GM19452 (cell line): Measurements from ENCODE around the gene MAPK8IP3.
A peak's percentile ranks its signal among the peaks of the same experiment; 100 is the strongest.

ENCODE experiments used
- ATAC-seq: cut with Tn5 transposase; IDR thresholded peaks from one replicate; pipeline ENCODE4 v1.9.1; 2021; ENCODE audit not compliant: unreplicated experiment

The MAPK8IP3 gene

DNA sequence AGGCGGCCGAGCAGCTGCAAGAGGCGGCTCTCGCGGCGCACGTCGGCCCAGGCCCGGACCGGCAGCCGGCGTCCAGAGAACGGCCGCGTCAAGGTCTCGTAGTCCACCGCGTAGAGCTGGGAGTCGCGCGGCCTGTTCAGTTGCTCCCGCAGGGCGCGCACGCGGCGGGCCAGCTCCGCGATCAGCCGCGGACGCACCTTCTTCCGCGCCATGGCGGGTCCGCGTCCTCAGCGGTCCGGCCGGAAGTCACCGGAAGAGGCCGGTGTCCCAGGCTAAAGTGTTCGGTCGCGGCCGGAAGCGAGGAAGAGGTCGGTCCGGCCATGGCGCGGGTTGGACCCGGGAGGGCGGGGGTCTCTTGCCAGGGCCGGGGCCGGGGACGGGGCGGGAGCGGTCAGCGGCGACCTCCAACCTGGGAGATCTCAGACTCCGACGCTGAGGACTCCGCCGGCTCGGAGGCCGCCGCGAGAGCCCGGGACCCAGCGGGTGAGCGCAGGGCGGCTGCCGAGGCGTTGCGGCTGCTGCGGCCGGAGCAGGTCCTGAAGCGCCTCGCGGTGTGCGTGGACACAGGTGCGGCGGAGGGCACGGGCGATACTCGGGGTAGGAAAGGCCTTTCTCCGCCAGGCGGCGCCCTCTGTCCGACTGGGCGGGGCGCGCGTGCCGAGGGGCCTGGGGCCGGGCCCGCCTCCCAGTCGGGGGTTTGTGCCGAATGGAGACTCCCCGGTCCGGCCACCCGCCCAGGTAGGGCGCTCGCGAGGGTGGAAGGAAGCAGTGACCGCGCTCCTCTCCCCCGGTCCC, 67.1 kb downstream of the MAPK8IP3 start, which contains the start of gene MRPS34:
Gene MRPS34, minus strand, starts transcription at position 227 of the 795 bp plus-strand sequence. Its CDS starts 15 bp downstream, at position 212.
- ATAC-seq = peak; percentile 50

DNA sequence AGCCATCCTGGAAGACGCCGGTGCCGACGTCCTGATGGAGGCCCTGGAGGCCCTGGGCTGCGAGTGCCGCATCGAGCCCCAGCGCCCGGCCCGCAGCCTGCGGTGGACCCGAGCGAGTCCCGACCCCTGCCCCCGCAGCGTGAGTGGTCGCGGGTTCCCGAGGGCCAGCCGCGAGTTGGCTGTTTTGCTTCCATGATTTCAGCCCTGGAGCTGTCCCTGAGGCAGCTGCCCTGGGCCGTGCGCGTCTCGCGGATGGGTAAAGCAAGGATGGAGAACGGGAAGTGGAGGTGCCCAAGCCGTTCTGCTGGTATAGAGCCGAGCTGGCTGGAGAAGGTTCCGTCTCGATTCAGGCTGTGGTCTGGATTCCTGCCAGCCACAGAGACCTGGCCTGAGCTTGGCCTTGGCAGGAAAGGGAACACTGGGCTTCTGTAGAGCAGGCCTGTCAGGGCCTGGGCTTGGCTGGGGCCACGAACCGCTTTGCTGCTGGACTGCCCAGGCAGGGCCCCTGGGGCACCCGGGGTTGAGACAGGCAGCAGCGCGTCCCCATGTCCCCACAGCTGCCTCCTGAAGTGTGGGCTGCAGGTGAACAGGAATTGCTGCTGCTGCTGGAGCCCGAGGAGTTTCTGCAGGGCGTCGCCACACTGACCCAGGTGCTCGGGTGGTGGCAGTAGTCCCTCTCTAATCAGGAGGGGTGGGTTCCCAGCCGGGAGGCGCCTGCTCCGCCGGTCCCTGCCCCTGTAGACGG, 67.9 kb downstream of the MAPK8IP3 start:
- ATAC-seq = no peak

DNA sequence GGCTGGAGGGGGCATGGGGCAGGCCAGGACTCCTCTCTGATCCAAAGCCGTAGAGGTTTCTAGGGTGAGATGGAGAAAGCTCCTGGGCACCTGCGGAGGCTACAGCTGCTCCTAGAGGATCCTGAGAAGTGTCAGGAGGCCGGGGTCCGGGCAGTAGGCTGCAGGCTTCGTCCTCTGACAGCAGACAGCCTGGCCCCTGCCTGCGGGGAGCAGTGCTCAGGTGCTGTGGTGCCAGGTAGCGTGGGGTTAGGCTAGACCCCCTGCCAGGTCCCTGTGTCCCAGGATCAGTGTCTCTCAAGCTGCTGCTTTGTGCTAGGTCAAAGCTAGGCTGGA, 68.4 kb downstream of the MAPK8IP3 start:
- ATAC-seq = no peak

DNA sequence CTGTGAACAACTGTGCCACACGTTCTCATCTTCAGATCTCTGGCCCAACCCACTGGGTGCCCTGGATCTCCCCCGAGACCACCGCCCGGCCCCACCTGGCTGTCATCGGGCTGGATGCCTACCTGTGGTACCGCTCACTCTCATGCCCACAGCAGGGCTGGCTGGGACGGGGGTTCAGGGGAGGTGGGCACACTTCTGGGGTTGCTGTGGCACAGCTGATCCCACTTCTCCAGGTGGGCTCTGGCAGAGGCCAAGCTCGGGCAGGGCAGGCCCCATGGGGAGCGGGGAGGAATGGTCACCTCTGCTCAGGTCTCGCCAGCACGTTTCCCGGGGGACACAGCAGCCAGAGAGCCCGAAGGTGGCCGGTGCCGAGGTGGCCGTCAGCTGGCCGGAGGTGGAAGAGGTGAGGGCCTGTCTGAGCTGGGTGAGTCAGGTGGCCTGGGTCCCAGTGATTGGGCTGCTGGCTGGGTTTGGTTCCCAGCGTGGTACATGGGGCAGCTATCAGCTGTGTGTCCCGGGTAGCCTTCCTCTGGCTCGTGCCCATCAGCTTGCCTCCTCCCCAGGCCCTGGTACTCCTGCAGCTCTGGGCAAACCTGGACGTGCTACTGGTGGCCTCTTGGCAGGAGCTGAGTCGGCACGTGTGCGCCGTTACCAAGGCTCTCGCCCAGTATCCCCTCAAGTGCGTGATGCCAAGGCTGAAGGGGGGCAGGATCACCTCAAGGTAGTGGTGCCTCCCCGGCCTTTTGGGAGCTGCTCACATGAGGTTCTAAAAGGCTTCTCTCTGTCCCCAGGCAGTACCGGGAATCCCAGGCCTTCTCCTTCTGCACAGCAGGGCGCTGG, 69.2 kb downstream of the MAPK8IP3 start:
- ATAC-seq = no peak

DNA sequence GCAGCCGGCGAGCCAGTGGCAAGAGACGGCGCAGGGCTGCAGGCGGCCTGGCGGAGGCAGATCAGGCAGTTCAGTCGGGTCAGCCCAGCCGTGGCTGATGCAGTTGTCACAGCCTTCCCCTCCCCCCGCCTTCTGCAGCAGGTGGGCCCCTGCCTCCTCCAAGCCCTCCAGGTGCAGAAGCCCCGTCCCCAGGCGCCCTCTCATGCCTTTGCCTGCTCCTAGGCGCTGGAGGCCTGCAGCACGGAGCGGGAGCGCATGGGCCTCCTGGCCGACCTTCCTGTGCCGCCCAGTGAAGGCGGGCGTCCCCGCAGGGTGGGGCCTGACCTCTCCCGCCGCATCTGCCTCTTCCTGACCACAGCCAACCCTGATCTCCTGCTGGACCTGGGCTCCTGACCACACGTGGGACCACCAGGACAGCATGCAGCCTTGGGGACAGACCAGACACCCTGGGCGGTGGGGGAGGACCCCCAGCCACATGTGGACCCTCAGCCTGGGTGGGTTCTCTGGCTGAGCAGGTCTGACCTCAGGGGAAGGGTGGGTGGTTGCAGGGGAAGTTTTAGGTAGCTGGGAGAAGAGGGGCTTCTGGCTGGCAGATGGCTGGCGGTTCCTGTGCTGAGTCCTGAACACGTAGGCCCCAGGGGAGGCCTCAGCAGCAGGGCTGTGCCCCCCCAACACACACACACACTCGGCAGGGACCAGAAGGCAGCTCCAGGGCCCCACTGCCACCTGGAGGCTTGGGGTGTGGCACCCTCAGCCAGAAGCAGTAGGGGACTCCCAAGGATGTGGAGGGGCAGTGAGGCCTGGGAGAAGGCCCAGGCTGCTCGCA, 70.1 kb downstream of the MAPK8IP3 start:
- no peak for ATAC-seq

DNA sequence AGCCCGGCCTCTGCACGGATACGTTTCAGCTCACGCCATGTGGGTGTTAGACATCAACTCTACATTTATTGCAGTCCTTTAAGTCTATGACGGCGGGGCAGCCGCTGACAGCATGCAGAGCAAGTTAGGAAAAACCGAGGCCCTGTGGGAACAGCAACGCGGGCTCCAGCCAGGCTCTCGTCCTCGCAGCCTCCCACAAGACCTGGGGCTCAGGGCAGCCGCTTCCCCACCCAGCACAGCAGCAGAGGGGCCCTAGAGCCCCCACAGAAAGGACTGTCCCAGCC, 70.6 kb downstream of the MAPK8IP3 start:
- ATAC-seq = no peak

DNA sequence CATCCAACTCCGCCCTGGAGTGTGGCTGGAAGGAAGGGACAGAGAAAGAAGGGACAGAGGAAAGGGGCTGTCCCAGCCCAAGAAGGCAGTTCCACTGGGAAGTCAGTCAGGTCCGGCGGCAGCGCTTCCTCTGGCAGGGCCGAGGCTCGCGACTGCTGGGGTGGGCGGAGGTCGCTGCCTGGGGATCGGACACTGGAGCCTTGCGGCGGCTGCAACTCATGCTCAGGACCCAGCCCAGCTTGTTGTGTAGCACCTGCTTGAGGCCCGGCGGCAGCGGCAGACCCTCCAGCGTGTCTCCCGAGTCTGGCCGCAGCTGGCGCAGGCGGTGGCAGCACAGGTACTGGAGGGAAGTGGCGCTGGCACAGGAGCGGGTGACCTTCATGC, 71.0 kb downstream of the MAPK8IP3 start:
- no peak for ATAC-seq

DNA sequence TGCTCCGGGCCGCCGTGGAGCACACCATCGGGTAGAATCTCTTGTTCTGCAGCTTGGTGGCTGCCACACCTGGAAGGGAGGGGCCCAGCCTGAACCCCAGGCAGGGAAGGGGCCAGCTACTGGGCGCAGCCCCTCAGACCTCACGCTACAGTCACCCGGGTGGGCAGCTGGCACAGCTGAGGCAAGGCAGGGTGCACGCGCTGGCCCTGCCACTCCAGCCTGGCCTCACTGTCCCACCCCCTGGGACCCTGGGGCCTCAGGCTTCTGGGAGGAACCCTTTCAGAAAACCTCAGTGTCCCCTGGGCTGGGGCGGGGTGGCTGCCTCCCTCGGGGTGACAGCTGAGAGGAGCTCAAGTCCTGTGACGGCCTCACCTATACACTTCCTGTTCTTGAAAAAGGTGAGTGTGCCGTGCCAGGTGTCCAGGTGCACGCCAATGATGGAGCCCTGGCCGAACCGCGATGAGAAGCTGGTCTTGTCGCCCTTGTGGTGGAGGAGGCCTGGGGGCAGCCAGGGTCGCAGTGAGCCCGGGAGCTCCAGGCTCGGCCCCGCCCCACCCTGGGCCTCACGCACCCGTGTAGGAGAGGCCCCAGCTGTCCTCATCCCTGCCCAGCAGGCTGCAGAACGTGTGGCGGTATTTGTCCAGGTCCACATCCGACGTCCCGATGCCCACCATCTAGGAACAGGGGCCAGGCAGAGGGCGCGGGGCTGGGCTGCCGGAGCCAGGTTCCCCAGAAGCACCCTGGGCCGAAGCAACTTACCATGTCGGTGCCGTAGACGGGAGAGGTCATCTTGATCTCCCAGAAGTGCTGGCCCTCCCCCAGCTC, 71.6 kb downstream of the MAPK8IP3 start:
- no peak for ATAC-seq

DNA sequence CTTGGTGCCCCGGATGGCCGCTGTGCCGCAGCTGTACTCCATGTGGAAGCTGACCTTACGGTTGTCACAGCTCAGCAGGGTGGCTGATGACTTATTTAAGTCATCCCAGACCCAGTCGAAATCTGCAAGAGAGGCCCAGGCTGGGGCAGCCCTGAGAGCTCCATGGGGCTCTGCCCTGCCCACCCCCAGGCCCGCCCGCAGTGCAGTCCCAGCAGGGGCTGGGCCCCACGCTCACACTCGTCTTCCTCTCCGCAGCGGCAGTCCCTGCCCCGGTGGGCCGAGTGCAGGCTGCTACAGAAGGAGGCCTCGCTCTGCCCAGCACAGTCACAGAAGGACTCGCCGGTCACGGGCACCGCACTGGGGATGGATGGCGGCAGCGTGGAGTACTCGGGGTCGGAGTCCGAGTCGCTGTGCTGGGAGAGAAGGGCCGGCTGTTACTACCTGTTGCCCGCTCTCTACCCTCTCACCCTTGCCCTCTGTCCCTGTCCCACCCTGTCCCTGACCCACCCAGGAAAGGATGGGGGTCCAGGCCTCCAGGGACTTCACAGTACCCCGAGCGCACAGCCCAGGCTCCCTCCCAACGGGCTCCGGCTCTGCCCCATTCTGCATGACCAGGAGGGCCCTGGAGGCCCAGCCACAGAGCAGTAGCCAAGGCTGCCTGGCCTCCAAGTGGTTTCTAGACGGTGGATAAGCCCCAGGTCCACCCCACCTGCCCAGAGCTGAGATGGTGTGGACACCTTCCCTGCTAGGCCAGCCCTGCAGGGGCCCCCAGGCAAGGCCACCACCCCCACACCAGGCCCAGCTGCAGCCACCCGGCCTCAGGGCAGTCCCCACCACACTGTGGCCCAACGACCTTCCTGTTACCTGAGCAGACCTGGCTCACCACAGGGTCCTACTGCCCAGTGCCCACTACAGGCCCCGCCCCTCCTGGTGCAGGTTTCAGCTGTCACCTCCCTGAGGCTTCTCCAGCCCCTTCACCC, 72.5 kb downstream of the MAPK8IP3 start:
- ATAC-seq = no peak

DNA sequence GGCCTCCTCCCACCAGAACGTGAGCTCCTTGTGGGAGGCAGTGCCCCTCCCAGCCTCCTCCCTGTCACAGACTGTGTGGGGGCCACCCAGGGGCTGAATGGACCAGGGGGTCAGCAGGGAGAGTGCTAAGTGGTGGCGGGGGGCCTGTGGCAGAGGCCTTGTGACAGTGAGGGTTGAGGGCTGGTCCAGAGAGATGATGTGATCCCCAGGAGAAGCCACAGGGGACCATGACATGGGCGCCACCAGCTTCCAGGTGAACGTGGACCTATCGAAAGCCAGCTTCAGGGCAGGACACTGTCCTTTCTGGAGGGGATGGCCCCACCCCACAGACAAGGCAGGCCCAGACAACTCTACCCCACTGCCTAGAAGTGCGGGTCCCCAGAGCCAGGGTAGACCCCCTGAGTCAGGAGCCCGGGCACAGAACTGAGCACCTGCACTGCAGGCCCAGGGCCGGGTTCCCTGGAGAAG, 73.3 kb downstream of the MAPK8IP3 start:
- no peak for ATAC-seq

DNA sequence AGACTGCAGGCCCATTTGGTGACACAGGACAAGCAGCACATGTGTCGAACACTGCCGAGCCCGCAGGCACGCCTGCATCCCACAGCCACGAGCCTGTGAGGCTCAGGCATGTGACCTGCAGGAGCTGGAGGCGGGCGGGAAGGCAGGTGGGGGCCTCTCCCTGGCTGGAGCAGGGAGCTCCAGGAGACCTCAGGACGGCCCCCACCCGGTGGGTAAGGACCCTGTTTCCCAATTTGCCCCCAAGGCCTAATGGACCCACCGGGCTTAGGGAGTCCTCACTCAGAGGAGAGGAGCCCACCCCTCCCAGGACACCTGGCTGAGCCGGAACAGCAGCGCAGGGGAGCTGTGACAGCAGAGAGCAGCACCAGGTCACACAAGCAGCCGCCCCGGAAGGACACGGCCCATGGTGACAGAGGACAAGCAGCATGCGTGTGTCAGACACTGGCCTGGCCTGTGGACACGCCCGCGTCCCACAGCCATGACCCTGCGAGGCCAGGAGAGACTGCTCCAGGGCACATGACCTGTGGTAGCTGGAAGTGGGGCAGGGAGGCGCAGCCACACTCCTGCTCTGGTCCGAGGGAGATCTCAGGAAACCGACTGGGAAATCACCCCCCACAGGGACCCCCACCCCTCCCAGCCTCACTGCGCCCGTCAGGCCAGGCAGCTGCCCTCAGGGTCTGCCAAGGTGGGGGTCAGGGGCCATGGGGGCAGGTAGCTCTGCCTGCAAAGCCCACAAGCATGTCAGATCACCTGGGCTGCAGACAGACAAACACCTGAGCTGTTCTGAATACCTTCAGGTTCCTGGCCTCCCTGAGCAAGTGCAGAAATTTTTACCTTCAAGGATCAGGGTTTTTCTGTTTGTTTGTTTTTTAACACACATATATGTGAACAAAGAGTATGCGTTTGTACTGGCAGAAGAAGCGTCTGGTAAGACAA, 74.0 kb downstream of the MAPK8IP3 start:
- no peak for ATAC-seq

DNA sequence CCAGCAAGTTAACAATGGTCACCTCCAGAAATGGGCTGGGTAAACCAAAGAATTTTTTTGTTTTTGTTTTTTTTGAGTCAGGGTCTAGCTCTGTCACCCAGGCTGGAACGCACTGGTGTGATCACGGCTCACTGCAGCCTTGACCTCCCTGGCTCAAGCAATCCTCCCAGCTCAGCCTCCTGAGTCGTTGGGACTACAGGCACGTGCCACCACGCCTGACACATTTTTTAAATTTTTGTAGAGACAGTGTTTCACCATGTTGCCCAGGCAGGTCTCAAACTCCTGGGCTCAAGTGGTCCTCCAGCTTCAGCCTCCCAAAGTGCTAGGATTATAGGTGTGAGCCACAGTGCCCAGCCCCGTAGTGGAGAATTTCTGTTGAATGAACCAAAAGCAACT, 74.7 kb downstream of the MAPK8IP3 start:
- no peak for ATAC-seq

DNA sequence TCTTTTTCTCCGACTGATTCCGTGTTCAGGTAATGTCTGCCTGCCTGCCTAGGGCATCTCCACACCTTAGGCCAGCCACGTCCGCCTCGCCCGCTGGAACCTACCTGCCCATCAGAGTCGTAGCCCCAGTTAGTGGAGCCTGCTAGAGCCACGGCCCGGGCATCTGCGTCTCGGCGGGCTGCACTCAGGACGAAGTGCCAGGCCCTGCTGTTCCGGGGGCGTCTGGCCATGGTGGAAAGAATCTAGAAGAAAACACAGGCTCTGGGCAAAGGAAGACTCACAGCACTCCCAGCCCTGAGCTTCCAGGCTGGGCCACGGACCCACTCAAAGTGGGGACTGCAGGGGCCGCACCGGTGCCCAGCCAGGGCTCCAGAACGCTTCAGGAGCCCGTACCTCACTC, 75.3 kb downstream of the MAPK8IP3 start:
- ATAC-seq = no peak

DNA sequence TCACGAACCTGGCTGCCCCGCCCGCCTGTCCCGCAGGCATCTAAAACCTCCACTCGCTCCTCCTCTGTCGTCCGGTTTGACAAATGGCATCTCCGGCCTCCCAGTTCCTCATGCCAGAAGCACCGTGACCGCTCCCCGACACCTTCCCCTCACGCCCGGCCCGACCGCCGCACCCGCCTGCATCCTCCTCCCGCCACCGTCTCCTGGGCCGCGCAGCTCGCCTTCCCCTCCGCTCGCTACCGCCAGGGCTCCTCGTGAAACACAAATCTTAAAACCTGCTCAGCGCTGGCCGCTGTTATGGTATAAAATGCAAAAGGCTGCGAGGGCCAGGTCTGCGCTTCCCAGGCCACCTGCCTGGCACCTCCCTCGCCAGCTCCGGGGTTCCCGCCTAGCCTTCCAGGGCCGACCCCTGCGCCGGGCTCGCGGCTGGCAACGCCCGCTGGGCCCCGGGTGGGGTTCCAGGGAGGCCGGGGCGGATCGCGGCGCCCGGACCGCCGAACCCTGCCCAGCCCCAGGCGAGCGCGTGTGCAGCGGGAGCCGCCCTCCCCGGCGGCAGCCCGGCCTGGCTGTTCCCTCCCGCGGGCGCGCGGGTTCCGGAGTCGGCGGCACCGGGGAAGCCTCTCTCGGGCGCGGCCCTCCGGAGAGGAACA, 75.9 kb downstream of the MAPK8IP3 start:
- ATAC-seq = peak; percentile 8

DNA sequence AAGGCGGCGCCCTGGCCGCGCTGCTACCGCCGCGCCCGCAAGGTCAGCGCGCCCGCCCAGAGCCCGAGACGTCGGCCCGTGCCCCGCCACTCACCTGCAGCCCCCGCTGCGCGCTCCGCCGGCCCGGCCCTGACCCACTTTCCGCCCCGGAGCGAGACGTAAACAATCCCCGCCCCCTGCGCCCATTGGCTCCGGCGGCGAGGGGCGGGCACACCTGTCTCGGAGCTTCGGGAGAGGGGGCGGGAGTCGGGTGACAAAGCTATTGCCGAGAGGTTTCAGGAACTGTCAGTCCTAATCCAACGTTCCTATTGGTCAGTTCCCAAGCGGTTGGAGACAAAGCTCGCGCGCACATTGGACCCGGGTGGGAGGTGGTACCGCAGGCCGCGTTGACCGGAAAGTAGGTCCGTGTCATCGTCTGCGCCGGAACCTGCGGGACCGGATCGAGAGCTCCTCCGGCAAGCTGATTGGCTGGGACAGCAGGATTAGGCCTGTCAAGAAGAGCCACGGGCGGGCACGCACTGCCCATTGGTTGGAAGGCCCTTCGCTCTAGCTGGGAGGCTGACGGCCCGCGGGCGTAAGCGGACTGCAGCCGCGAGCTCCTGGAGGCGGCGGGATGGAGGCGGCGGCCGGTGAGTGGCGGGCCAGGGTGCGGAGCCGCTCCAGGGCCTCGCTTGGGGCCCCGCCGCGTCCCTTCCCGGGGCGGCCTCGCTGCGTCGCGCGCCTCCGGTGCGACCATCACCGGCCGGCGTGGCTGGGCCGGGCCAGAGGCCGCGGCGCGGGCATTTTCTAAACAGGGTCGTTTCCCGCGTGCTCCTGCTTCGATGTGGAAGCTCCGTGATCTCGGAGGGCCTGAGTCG, 76.6 kb downstream of the MAPK8IP3 start, which contains the start of the genes NUBP2 and SPSB3:
Gene NUBP2, plus strand, starts transcription at position 553 of the 857 bp plus-strand sequence. Its CDS starts 61 bp downstream, at position 614.
Gene SPSB3, minus strand, starts transcription at position 164 of the 857 bp plus-strand sequence. CDS start 1,088 bp downstream, outside the sequence.
- ATAC-seq = peak; percentile 80
